T-cell (primary cell): ENCODE results near the gene TMEM123. TPM values are rescaled to one million over a fixed set of nuclear protein-coding genes. Genes with fewer than 3 reads are reported as not detected.

Experiments
- ATAC-seq, 4 experiments: fragments of 200-7000 bp in 3 of 4; fragments of 150-1000 bp in 1 of 4; cut with Tn5 transposase; replicated peaks in 1 of 4; 1 replicate in 3 of 4; 2 replicates in 1 of 4; pipeline ENCODE4 v1.10.0; 2021; ENCODE audit warnings: moderate library complexity in 3 of 4, mild to moderate bottlenecking in 2 of 4, moderate number of reproducible peaks in 1 of 4
- CTCF ChIA-PET, 2 donors: fragments of 300-600 bp; sonication (Branson Sonifier 250); formaldehyde crosslinking; loops; one replicate each; lab custom pipeline; 2022; ENCODE audit warnings: antibody characterized with exemption in 2 of 2; lab: Charles Lee
- POLR2A ChIA-PET, 2 donors: fragments of 300-600 bp; sonication (Branson Sonifier 250); formaldehyde crosslinking; loops; one replicate each; lab custom pipeline; 2022; ENCODE audit warnings: antibody characterized with exemption in 2 of 2; lab: Charles Lee
- DNase-seq, 35 experiments: peaks; one replicate each; pipeline versions ENCODE4 v3.0.0 to v3.0.0-alpha.2; 2013 to 2023
- H3K27ac ChIP-seq: one replicate; pipeline ENCODE4 v1.5.1; 2013; ENCODE audit warnings: low read length
- H3K27me3 ChIP-seq, 2 experiments: replicated peaks in 1 of 2; 1 replicate in 1 of 2; 2 replicates in 1 of 2; pipeline versions ENCODE4 v1.6.1 to v1.7.0; 2013; ENCODE audit warnings: low read length in 1 of 2, mixed read lengths in 1 of 2; ENCODE audit not compliant: control insufficient read depth in 2 of 2, insufficient read depth in 2 of 2; ENCODE audit errors: extremely low read depth in 1 of 2
- H3K36me3 ChIP-seq, 2 donors: 1 replicate in 1 of 2; 2 replicates in 1 of 2; pipeline versions ENCODE4 v1.6.1 to v1.7.0; 2013; ENCODE audit warnings: low read length in 1 of 2; ENCODE audit not compliant: control insufficient read depth in 2 of 2, insufficient read depth in 1 of 2; ENCODE audit errors: extremely low read depth in 1 of 2
- H3K4me1 ChIP-seq, 2 experiments: 1 replicate in 1 of 2; 2 replicates in 1 of 2; pipeline versions ENCODE4 v1.6.1 to v1.7.0; 2013; ENCODE audit warnings: low read length in 2 of 2, mixed read lengths in 1 of 2; ENCODE audit not compliant: insufficient read depth in 2 of 2, control insufficient read depth in 1 of 2; ENCODE audit errors: extremely low read depth in 1 of 2
- H3K4me3 ChIP-seq, 2 donors: 1 replicate in 1 of 2; 2 replicates in 1 of 2; pipeline versions ENCODE4 v1.5.1 to v1.7.0; 2013; ENCODE audit warnings: mild to moderate bottlenecking in 2 of 2, low read length in 1 of 2, moderate library complexity in 1 of 2; ENCODE audit not compliant: control insufficient read depth in 1 of 2; ENCODE audit errors: extremely low read depth in 1 of 2
- H3K9me3 ChIP-seq: 2 replicates; pipeline ENCODE4 v1.7.0; 2013
- H3K27ac Mint-ChIP-seq, 2 donors: one replicate each; pipeline ENCODE4 v1.8.0; 2020 to 2021; ENCODE audit warnings: mild to moderate bottlenecking in 2 of 2, mixed read lengths in 2 of 2
- H3K27me3 Mint-ChIP-seq, 2 donors: one replicate each; pipeline ENCODE4 v1.8.0; 2021 to 2022; ENCODE audit warnings: mixed read lengths in 2 of 2
- H3K36me3 Mint-ChIP-seq: one replicate; pipeline ENCODE4 v1.8.0; 2021; ENCODE audit warnings: mixed read lengths
- H3K4me1 Mint-ChIP-seq, 3 donors: one replicate each; pipeline ENCODE4 v1.8.0; 2020 to 2022; ENCODE audit warnings: mixed read lengths in 3 of 3, mild to moderate bottlenecking in 1 of 3
- H3K4me3 Mint-ChIP-seq, 3 donors: one replicate each; pipeline ENCODE4 v1.8.0; 2020 to 2022; ENCODE audit warnings: mild to moderate bottlenecking in 3 of 3, mixed read lengths in 3 of 3, moderate library complexity in 3 of 3
- H3K9me3 Mint-ChIP-seq, 3 donors: one replicate each; pipeline ENCODE4 v1.8.0; 2020 to 2022; ENCODE audit warnings: mixed read lengths in 3 of 3
- WGBS: methylation state at CpG from one replicate; pipeline ENCODE4 v1.1.5; 2013; ENCODE audit warnings: missing lambda C conversion rate; ENCODE audit not compliant: insufficient coverage; 5-methylcytosine and 5-hydroxymethylcytosine counted together
- total RNA-seq, 35 experiments: library from RNA in 6 of 35; stranded (reverse) in 6 of 35; fragments of 120-200 nt in 1 of 35; gene quantifications; one replicate each; pipeline versions ENCODE4 v1.2.1 to v1.2.4 and lab custom pipeline; 2013 to 2026

Gene TMEM123
- total RNA-seq, 5 donors from 2014 or later (not counting 1 experiment from before 2014, with no cell fraction given) = 361 to 469 (median 428) TPM

DNA sequence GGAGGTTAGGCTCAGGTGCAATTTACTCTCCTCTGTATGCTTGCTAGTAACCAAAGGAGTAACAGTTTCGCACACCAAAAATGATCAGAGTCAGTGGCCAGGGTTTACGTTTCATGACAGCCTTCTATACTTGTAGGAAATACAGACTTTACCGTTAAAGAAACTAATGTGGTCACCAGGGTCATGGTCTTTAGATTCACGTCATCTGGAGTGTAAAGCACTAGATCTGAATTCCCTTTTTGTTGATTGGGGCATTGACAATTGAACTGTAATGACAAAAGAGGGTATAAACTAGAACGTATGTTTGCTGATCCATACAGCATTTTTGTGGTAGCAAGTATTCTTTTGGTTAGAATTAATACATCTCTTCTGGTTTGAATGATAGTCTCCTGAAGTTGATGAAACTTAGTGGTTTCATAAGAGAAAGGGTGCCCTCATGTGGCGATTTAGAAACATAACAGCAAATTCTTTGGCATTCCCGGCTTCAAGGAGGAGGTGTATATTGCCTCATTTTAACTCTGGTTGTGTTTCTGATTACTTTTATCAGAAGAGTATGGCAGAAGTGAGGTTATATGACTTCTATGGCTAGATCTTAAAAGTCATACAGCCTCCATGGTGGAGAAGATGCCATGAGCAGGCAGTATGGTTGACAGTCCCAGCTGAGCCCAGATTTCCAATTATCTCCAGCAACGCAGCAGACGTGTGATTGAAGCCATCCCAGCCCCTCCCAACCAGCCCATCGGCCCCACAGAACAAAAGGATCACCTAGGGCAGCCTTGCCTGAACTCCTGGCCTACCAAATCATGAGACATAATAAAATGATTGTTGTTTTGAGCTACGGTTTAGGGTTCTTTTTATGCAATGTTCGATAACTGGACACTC is 42.8 kb upstream of the TMEM123 start:
- Mint-ChIP-seq H3K27me3 (peaks cover 5 to 6% of the 10 kb centered on the region in 2 donors), H3K4me3 (no peak overlapping the region), H3K9me3 (no peaks in the 10 kb centered on the region), H3K4me1 (peaks cover 7 to 11% (median 8%) of the 10 kb centered on the region in 3 donors), H3K27ac (no peak overlapping the region), H3K36me3 (no peaks in the 10 kb centered on the region)
- 69% methylated on average over 3 of the region's 12 CpGs for WGBS
- DNase-seq (peak in 30 of 35 experiments; percentile 4 to 91 (median 30)), ATAC-seq (peak; percentile 69 to 86 (median 78))
- Histone ChIP-seq H3K27ac (no peak overlapping the region), H3K4me1 (no peaks in the 10 kb centered on the region), H3K4me3 (no peak overlapping the region), H3K9me3 (no peaks in the 10 kb centered on the region), H3K27me3 (peaks cover 0 to 9% of the 10 kb centered on the region in 2 experiments), H3K36me3 (no peaks in the 10 kb centered on the region)
- POLR2A ChIA-PET = interaction anchor here in 1 of 2 donors (0.8 kb wide), 1 partner anchor 161 kb away, joined by 3 read pairs; no protein-coding TSS in a partner anchor
- CTCF ChIA-PET = interaction anchor here (0.6 to 1.8 kb wide), 27 partner anchors 8 to 207 kb away, joined by 3 to 22 read pairs (median 4); no protein-coding TSS in a partner anchor

DNA sequence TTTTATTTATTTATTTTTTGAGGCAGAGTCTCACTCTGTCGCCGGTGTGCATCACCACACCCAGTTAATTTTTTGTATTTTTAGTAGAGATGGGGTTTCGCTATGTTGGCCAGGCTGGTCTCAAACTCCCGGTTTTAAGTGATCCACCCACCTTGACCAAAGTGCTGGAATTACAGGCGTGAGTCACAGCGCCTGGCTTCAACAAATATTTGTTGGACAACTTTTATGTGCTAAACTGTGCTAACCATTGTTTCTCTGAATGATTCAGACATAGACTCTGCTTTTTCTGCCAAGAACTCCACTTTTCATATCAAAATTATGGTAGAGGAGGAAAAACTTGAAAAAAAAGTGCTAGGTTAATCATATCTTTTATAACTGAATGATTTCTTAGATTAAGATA is 41.7 kb upstream of the TMEM123 start:
- H3K9me3 Mint-ChIP-seq = no peaks in the 10 kb centered on the region
- Histone ChIP-seq H3K27ac (no peak overlapping the region), H3K27me3 (peaks cover 0 to 9% of the 10 kb centered on the region in 2 experiments), H3K4me3 (no peak overlapping the region), H3K36me3 (no peaks in the 10 kb centered on the region), H3K9me3 (no peaks in the 10 kb centered on the region), H3K4me1 (no peaks in the 10 kb centered on the region)
- WGBS = 60% methylated on average over 2 of the region's 6 CpGs
- POLR2A ChIA-PET = interaction anchor here in 1 of 2 donors (0.5 to 0.6 kb wide), 2 partner anchors 119 to 127 kb away, joined by 3 to 7 read pairs; no protein-coding TSS in a partner anchor
- H3K36me3 Mint-ChIP-seq = no peaks in the 10 kb centered on the region
- no peak for DNase-seq
- no peak overlapping the region for H3K4me3 Mint-ChIP-seq
- no peak for ATAC-seq
- H3K4me1 Mint-ChIP-seq = peaks cover 7 to 11% (median 8%) of the 10 kb centered on the region in 3 donors
- CTCF ChIA-PET = interaction anchor here (0.5 to 1.5 kb wide), 8 partner anchors 18 to 225 kb away, joined by 3 to 9 read pairs (median 4); no protein-coding TSS in a partner anchor
- no peak overlapping the region for H3K27ac Mint-ChIP-seq
- peaks cover 4 to 6% of the 10 kb centered on the region in 2 donors for H3K27me3 Mint-ChIP-seq

DNA sequence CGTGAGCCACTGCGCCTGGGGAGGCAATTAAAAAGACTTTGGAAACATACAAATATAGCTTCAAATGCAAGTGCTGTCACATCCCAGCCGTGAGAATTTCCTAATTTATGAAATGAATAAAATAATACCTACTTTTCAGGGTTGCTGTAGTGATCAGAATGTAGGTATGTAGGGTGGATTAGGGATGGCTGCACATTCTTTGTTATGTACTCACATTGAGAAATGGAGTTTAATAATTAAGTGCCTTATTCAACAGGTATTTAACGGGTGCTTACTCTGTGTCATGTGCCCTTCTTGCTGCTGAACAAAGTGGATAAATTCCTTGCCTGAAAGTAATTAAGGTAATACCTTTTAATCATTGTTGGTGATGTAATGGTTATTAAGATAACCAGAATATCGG is 41.0 kb upstream of the TMEM123 start:
- ChIA-PET CTCF (interaction anchor here (0.7 to 1.5 kb wide), 7 partner anchors 18 to 225 kb away, joined by 3 to 9 read pairs (median 4); no protein-coding TSS in a partner anchor), POLR2A (no interaction called here)
- no peaks in the 10 kb centered on the region for H3K9me3 ChIP-seq
- H3K4me3 ChIP-seq = no peak overlapping the region
- Mint-ChIP-seq H3K4me1 (peaks cover 7 to 11% (median 8%) of the 10 kb centered on the region in 3 donors), H3K36me3 (no peaks in the 10 kb centered on the region), H3K9me3 (no peaks in the 10 kb centered on the region), H3K27me3 (peaks cover 4 to 6% of the 10 kb centered on the region in 2 donors), H3K27ac (no peak overlapping the region), H3K4me3 (no peak overlapping the region)
- WGBS = no CpG with 5 or more reads among the region's 5 CpGs
- no peak for DNase-seq
- H3K27ac ChIP-seq = no peak overlapping the region
- no peaks in the 10 kb centered on the region for H3K4me1 ChIP-seq
- H3K36me3 ChIP-seq = no peaks in the 10 kb centered on the region
- no peak for ATAC-seq
- H3K27me3 ChIP-seq = peaks cover 0 to 9% of the 10 kb centered on the region in 2 experiments

DNA sequence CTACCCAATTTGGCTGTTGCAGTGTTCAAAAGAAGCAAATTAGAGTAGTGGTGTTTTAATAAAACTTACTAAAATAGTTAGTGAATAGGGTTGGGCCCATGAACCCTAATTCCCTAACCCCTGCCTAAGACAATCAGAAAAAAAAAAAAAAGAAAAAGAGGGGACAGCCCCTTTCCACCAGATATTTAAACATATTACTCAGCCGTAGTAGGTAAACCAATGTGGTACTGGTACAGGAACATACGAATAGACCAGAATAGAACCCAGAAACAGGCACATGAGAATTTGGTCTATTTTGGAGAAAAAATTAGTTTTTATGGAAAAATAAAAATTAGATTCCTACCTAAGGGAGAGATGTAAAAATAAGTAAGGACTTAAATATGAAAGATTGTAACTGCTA is 39.4 kb upstream of the TMEM123 start:
- H3K4me3 Mint-ChIP-seq = no peak overlapping the region
- H3K9me3 Mint-ChIP-seq = no peaks in the 10 kb centered on the region
- ATAC-seq (no peak), DNase-seq (no peak)
- CTCF ChIA-PET = interaction anchor here (0.6 to 2.2 kb wide), 11 partner anchors 101 to 179 kb away, joined by 3 to 6 read pairs (median 4); no protein-coding TSS in a partner anchor
- Histone ChIP-seq H3K9me3 (no peaks in the 10 kb centered on the region), H3K36me3 (no peaks in the 10 kb centered on the region), H3K4me3 (no peak overlapping the region), H3K27ac (no peak overlapping the region), H3K27me3 (peaks cover 0 to 9% of the 10 kb centered on the region in 2 experiments), H3K4me1 (peaks cover 2 to 3% of the 10 kb centered on the region in 2 experiments)
- POLR2A ChIA-PET = interaction anchor here in 1 of 2 donors (0.6 kb wide), 1 partner anchor 55 kb away, joined by 5 read pairs; no protein-coding TSS in a partner anchor
- H3K4me1 Mint-ChIP-seq = peaks cover 10 to 19% (median 11%) of the 10 kb centered on the region in 3 donors
- WGBS = no CpG with 5 or more reads among the region's 2 CpGs
- H3K27me3 Mint-ChIP-seq = peaks cover 4 to 6% of the 10 kb centered on the region in 2 donors
- no peaks in the 10 kb centered on the region for H3K36me3 Mint-ChIP-seq
- H3K27ac Mint-ChIP-seq = no peak overlapping the region

DNA sequence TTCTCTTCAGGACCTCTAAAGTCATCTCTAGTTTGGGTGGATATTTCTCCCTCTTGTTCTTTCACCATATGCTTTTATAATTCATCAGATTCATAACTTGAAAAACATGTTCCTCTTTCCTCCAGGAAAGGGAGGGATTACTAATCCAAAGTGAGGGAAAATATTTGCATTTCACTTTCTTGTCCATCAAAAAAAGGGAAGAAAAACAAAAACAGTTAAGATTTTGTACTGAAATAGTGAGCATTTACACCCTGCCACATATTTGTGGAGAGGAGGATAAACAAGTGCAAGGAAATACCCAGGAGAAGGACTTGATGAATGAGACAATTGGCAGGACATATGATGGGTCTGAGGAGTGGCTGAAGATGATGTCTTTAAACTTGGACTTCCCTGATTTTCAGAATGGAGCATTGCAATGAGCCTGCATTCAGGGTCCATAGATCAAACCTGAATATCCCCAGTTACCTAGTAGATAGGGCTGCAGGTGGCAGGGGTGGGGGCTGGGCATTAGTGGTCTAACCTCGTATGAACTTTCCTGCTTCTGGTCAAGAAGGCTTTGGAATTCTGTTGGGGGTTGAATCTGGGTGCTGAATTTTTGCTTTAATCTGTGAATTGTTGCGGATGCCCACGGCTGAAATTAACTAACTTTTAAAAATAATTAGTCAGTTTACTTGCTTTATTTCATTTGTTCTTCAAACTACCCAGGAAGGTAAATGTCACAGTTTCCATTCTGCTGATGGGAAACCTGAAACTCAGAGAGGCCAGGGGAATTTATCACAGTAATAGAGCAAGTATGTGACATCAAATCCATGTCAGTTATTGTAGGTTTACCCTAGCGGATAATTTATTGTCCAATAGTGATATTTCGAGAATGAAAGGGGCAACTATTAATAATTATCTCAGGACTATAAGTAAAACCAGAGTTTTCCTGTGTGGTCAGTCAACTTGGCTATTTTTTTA is 36.9 kb upstream of the TMEM123 start:
- Histone ChIP-seq H3K36me3 (no peaks in the 10 kb centered on the region), H3K27me3 (no peaks in the 10 kb centered on the region), H3K9me3 (no peaks in the 10 kb centered on the region), H3K4me3 (no peak overlapping the region), H3K4me1 (peaks cover 2 to 3% of the 10 kb centered on the region in 2 experiments), H3K27ac (no peak overlapping the region)
- CTCF ChIA-PET = no interaction called here
- Mint-ChIP-seq H3K27me3 (no peaks in the 10 kb centered on the region), H3K9me3 (no peaks in the 10 kb centered on the region), H3K27ac (no peak overlapping the region), H3K4me3 (no peak overlapping the region), H3K36me3 (no peaks in the 10 kb centered on the region), H3K4me1 (peaks cover 3 to 8% (median 4%) of the 10 kb centered on the region in 3 donors)
- no CpG with 5 or more reads among the region's 5 CpGs for WGBS
- POLR2A ChIA-PET = no interaction called here
- no peak for ATAC-seq
- no peak for DNase-seq
